Left ventricle myocardium inferior (tissue), 1 donor: ENCODE results near the gene MAP3K5. TPM values are rescaled to one million over a fixed set of nuclear protein-coding genes. Genes with fewer than 3 reads are reported as not detected.
"Not testable (repeated sequence)": the region's sequence is repeated elsewhere in the genome, so short reads cannot be mapped to it uniquely, and the experiment has no call there.

Source experiments
- DNase-seq: peaks from one replicate; pipeline ENCODE4 v3.0.0-alpha.2; 2020
- H3K27ac ChIP-seq: fragments of 200-600 bp; replicated peaks from 2 replicates; pipeline ENCODE4 v1.8.0; 2021
- H3K27me3 ChIP-seq: fragments of 200-600 bp; 2 replicates; pipeline ENCODE4 v1.8.0; 2021; ENCODE audit warnings: low read depth
- H3K36me3 ChIP-seq: fragments of 200-600 bp; 2 replicates; pipeline ENCODE4 v1.8.0; 2021
- H3K4me1 ChIP-seq: fragments of 200-600 bp; 2 replicates; pipeline ENCODE4 v1.8.0; 2021
- H3K4me3 ChIP-seq: fragments of 200-600 bp; 2 replicates; pipeline ENCODE4 v1.8.0; 2021; ENCODE audit warnings: mild to moderate bottlenecking, moderate library complexity
- H3K9me3 ChIP-seq: fragments of 200-600 bp; replicated peaks from 2 replicates; pipeline ENCODE4 v1.8.0; 2021
- intact Hi-C: fragments of 100-400 bp; cut with micrococcal nuclease; formaldehyde crosslinking; loops from one replicate; pipeline ENCODE4 v1.11.0; 2022
- total RNA-seq: library from RNA; stranded (reverse); fragmentation: NEBNext Ultra II Directional; extraction: Animal tissue kit (Norgen Biotek cat#: 25700); gene quantifications from one replicate; pipeline ENCODE4 v1.2.1, GENCODE V29; 2021
- TF ChIP-seq, protein P1 (sequence below): fragments of 200-600 bp; IDR thresholded peaks from 2 replicates; pipeline ENCODE4 v1.8.0; 2021; ENCODE audit warnings: antibody characterized with exemption, mild to moderate bottlenecking, borderline replicate concordance
- donor health status: DM: no; HTN: yes; CAD: no; lungs with severe emphysema.

MAP3K5 gene
- total RNA-seq, 1 donor from 2014 or later, result 44.1 TPM

DNA sequence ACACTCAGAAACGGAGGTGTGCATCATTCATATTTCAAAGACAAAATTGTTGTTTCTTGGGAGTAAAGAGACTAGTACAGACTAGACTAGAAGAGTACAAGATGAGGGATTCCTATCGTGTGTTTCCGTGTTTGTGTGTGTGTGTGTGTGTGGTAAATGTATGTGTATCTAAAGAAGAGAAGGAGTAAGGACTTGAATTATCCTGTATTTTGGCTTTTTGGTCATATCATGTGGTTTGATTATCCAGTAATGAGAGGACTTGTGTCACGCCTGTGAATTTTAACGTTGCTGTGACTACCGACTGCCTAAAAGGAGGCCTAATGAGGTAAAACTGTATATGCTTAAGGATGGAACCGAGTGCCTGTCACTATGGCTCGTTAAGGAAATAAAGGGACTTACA lies 197.6 kb downstream of the MAP3K5 start:
- no peak for DNase-seq
- H3K36me3 ChIP-seq, result peaks cover 31% of the 10 kb centered on the region
- no peaks in the 10 kb centered on the region for H3K9me3 ChIP-seq
- H3K27ac ChIP-seq, result no peak overlapping the region
- H3K27me3 ChIP-seq, result no peaks in the 10 kb centered on the region
- H3K4me3 ChIP-seq, result no peak overlapping the region
- intact Hi-C loops, result no loop called here
- TF ChIP-seq, protein P1, sequence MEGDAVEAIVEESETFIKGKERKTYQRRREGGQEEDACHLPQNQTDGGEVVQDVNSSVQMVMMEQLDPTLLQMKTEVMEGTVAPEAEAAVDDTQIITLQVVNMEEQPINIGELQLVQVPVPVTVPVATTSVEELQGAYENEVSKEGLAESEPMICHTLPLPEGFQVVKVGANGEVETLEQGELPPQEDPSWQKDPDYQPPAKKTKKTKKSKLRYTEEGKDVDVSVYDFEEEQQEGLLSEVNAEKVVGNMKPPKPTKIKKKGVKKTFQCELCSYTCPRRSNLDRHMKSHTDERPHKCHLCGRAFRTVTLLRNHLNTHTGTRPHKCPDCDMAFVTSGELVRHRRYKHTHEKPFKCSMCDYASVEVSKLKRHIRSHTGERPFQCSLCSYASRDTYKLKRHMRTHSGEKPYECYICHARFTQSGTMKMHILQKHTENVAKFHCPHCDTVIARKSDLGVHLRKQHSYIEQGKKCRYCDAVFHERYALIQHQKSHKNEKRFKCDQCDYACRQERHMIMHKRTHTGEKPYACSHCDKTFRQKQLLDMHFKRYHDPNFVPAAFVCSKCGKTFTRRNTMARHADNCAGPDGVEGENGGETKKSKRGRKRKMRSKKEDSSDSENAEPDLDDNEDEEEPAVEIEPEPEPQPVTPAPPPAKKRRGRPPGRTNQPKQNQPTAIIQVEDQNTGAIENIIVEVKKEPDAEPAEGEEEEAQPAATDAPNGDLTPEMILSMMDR, result no peak
- peaks cover 10% of the 10 kb centered on the region for H3K4me1 ChIP-seq

- H3K27ac ChIP-seq, result no peak overlapping the region
- H3K4me1 ChIP-seq, result peaks cover 8% of the 10 kb centered on the region
- DNase-seq, result no peak
- intact Hi-C loops, result no loop called here
- H3K4me3 ChIP-seq, result no peak overlapping the region
- no peaks in the 10 kb centered on the region for H3K9me3 ChIP-seq
- no peaks in the 10 kb centered on the region for H3K27me3 ChIP-seq
- TF ChIP-seq, protein P1, result no peak
- peaks cover 38% of the 10 kb centered on the region for H3K36me3 ChIP-seq
Observed at GRCh38 chr6:136593748-136594490, 198.4 kb downstream of the MAP3K5 start.

GRCh38 chr6:136592930-136593673 lies 199.2 kb downstream of the MAP3K5 start:
- no peak for DNase-seq
- TF ChIP-seq, protein P1, result no peak
- no peaks in the 10 kb centered on the region for H3K27me3 ChIP-seq
- peaks cover 46% of the 10 kb centered on the region for H3K36me3 ChIP-seq
- H3K9me3 ChIP-seq, result no peaks in the 10 kb centered on the region
- H3K27ac ChIP-seq, result no peak overlapping the region
- intact Hi-C loops, result no loop called here
- no peak overlapping the region for H3K4me3 ChIP-seq
- peaks cover 8% of the 10 kb centered on the region for H3K4me1 ChIP-seq

- Histone ChIP-seq H3K36me3 (peaks cover 46% of the 10 kb centered on the region), H3K9me3 (no peaks in the 10 kb centered on the region), H3K4me1 (peaks cover 9% of the 10 kb centered on the region), H3K27ac (no peak overlapping the region), H3K4me3 (no peak overlapping the region), H3K27me3 (no peaks in the 10 kb centered on the region)
- DNase-seq, result no peak
- intact Hi-C loops, result no loop called here
- TF ChIP-seq, protein P1, result no peak
Observed at GRCh38 chr6:136591617-136592016, 200.7 kb downstream of the MAP3K5 start.

- H3K36me3 ChIP-seq, result peaks cover 46% of the 10 kb centered on the region
- intact Hi-C loops, H3K4me3 ChIP-seq: not testable (repeated sequence)
Observed at GRCh38 chr6:136590846-136591245, 201.4 kb downstream of the MAP3K5 start.

DNA sequence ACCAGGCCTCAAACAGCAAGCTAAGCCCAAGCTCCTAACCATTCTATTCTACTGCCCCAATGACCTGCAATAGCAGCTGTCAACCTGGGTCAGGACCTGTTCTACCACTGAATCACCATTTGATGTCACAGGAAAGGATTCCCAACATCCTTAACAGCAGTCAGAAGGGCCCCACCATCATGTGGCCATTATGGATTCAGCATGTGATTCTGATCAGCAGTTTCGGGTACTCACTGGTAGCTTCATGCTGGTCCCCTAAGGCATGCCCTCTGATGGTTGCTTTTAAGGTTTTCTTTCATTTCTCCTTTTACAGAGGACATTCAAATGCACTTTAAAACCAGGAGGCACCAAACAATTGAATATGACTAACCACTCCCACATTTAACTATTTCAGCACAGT lies 204.8 kb downstream of the MAP3K5 start:
- peaks cover 47% of the 10 kb centered on the region for H3K36me3 ChIP-seq
- intact Hi-C loops, result loop anchor here (10.0 kb wide), 1 partner anchor 207 kb away; the partner anchor contains the start of gene MAP3K5

More at GRCh38 chr6:136590846-136591245, 201.4 kb downstream of the MAP3K5 start:
- DNase-seq, H3K9me3 ChIP-seq, H3K27me3 ChIP-seq, H3K27ac ChIP-seq: not testable (repeated sequence)
- H3K4me1 ChIP-seq, result peaks cover 16% of the 10 kb centered on the region

More for the DNA sequence above, 204.8 kb downstream of the MAP3K5 start:
- TF ChIP-seq, protein P1, result no peak
- DNase-seq, result no peak
- Histone ChIP-seq H3K27me3 (no peaks in the 10 kb centered on the region), H3K27ac (peak overlapping the region; percentile 20), H3K4me1 (peaks cover 34% of the 10 kb centered on the region), H3K4me3 (no peak overlapping the region), H3K9me3 (no peaks in the 10 kb centered on the region)
